Kidney (tissue), 14 donors: ENCODE results near the gene KLHDC7A. TPM values are rescaled to one million over a fixed set of nuclear protein-coding genes. Genes with fewer than 3 reads are reported as not detected.
A peak's percentile ranks its signal among the peaks of the same experiment; 100 is the strongest.

ENCODE experiments used
- DNase-seq, 5 donors: peaks; one replicate each; pipeline ENCODE4 v3.0.0-alpha.2; 2013 to 2020
- FAIRE-seq: peaks from 2 replicates; lab custom pipeline; 2012; peaks lifted over from hg19 to GRCh38; lab: Jason Lieb, UNC
- H3K27ac ChIP-seq, 2 donors: one replicate each; pipeline ENCODE4 v1.7.0; 2013; ENCODE audit warnings: low read depth in 2 of 2, low read length in 2 of 2, inconsistent platforms in 1 of 2
- H3K27me3 ChIP-seq: one replicate; pipeline ENCODE4 v1.7.1; 2013; ENCODE audit warnings: low read length, inconsistent platforms; ENCODE audit not compliant: control insufficient read depth, insufficient read depth
- H3K36me3 ChIP-seq, 3 donors: one replicate each; pipeline versions ENCODE4 v1.7.0 to v1.7.1; 2013; ENCODE audit warnings: low read length in 3 of 3, control low read depth in 1 of 3, inconsistent platforms in 1 of 3; ENCODE audit not compliant: insufficient read depth in 3 of 3, control insufficient read depth in 2 of 3
- H3K4me1 ChIP-seq, 3 donors: one replicate each; pipeline versions ENCODE4 v1.7.0 to v1.7.1; 2013; ENCODE audit warnings: low read length in 3 of 3, inconsistent platforms in 1 of 3, low read depth in 1 of 3; ENCODE audit not compliant: control insufficient read depth in 2 of 3, insufficient read depth in 2 of 3
- H3K4me3 ChIP-seq, 3 donors: one replicate each; pipeline versions ENCODE4 v1.7.0 to v1.8.1; 2013; ENCODE audit warnings: low read length in 3 of 3, control low read depth in 1 of 3, inconsistent platforms in 1 of 3
- H3K9ac ChIP-seq, 3 donors: one replicate each; pipeline versions ENCODE4 v1.7.0 to v1.7.1; 2013; ENCODE audit warnings: low read length in 3 of 3, control low read depth in 1 of 3, inconsistent platforms in 1 of 3
- H3K9me3 ChIP-seq, 3 donors: one replicate each; pipeline versions ENCODE4 v1.7.0 to v1.7.1; 2013; ENCODE audit warnings: low read length in 3 of 3, control low read depth in 1 of 3, inconsistent platforms in 1 of 3; ENCODE audit not compliant: control insufficient read depth in 2 of 3, insufficient read depth in 1 of 3
- intact Hi-C: fragments of 100-400 bp; cut with DNase I; formaldehyde crosslinking; loops from one replicate; pipeline ENCODE4 v1.11.1; 2022
- polyA plus RNA-seq: library from polyadenylated mRNA; stranded (reverse); fragments of 350-450 nt; fragmentation: Illumina TruSeq; extraction: RNeasy Lipid Tissue Mini Kit (QIAGEN cat#74804); gene quantifications from one replicate; pipeline ENCODE4 v1.2.3, GENCODE V29; 2014; ENCODE audit warnings: low read depth, low replicate concordance; ENCODE audit not compliant: insufficient read depth
- total RNA-seq: library from RNA; stranded (reverse); fragmentation: NEBNext Ultra II Directional; extraction: Animal tissue kit (Norgen Biotek cat#: 25700); gene quantifications from one replicate; pipeline ENCODE4 v1.2.1, GENCODE V29; 2021
- TF ChIP-seq, protein P1 (sequence below): IDR thresholded peaks from 3 replicates; pipeline ENCODE4 v1.5.1; 2012; ENCODE audit warnings: mild to moderate bottlenecking, moderate library complexity, borderline replicate concordance; ENCODE audit not compliant: insufficient read depth; ENCODE audit errors: extremely low read depth
- donor health status: control.
- donor health status: control.
- donor health status: control.
- donor health status: control.
- donor health status: control.
- donor health status: DM: yes; HTN: yes; CAD: no.
- donor health status: Normal renal cell carcinoma (clear cell type).

KLHDC7A gene
- total and polyA plus RNA-seq, 2 donors from 2014 or later: 25.8 to 28.0 TPM

- intact Hi-C loops: no loop called here
Measured at GRCh38 chr1:18466676-18467075, 14.1 kb upstream of the KLHDC7A start.

GRCh38 chr1:18468570-18468969 is 12.2 kb upstream of the KLHDC7A start:
- Histone ChIP-seq H3K27me3 (no peaks in the 10 kb centered on the region), H3K4me1 (peaks cover 0 to 7% (median 0%) of the 10 kb centered on the region in 3 donors), H3K4me3 (no peak overlapping the region), H3K9ac (no peak overlapping the region), H3K9me3 (no peaks in the 10 kb centered on the region), H3K36me3 (no peaks in the 10 kb centered on the region), H3K27ac (no peak overlapping the region)
- TF ChIP-seq, protein P1, sequence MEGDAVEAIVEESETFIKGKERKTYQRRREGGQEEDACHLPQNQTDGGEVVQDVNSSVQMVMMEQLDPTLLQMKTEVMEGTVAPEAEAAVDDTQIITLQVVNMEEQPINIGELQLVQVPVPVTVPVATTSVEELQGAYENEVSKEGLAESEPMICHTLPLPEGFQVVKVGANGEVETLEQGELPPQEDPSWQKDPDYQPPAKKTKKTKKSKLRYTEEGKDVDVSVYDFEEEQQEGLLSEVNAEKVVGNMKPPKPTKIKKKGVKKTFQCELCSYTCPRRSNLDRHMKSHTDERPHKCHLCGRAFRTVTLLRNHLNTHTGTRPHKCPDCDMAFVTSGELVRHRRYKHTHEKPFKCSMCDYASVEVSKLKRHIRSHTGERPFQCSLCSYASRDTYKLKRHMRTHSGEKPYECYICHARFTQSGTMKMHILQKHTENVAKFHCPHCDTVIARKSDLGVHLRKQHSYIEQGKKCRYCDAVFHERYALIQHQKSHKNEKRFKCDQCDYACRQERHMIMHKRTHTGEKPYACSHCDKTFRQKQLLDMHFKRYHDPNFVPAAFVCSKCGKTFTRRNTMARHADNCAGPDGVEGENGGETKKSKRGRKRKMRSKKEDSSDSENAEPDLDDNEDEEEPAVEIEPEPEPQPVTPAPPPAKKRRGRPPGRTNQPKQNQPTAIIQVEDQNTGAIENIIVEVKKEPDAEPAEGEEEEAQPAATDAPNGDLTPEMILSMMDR: no peak
- DNase-seq (no peak), FAIRE-seq (no peak)
- intact Hi-C loops: no loop called here

More at GRCh38 chr1:18466676-18467075, 14.1 kb upstream of the KLHDC7A start:
- FAIRE-seq (no peak), DNase-seq (peak in 1 of 5 donors; percentile 10)
- Histone ChIP-seq H3K9me3 (no peaks in the 10 kb centered on the region), H3K27ac (no peak overlapping the region), H3K36me3 (no peaks in the 10 kb centered on the region), H3K9ac (no peak overlapping the region), H3K4me3 (no peak overlapping the region), H3K4me1 (peaks cover 0 to 7% (median 0%) of the 10 kb centered on the region in 3 donors), H3K27me3 (no peaks in the 10 kb centered on the region)
- TF ChIP-seq, protein P1: no peak

- intact Hi-C loops: no loop called here
Measured at GRCh38 chr1:18469514-18469913, 11.2 kb upstream of the KLHDC7A start.

More at GRCh38 chr1:18469514-18469913, 11.2 kb upstream of the KLHDC7A start:
- H3K4me3 ChIP-seq: no peak overlapping the region
- H3K4me1 ChIP-seq: peaks cover 0 to 3% (median 0%) of the 10 kb centered on the region in 3 donors
- no peaks in the 10 kb centered on the region for H3K27me3 ChIP-seq
- H3K36me3 ChIP-seq: no peaks in the 10 kb centered on the region
- TF ChIP-seq, protein P1: no peak
- DNase-seq (peak in 2 of 5 donors; percentile 35 to 51), FAIRE-seq (no peak)
- no peak overlapping the region for H3K9ac ChIP-seq
- no peak overlapping the region for H3K27ac ChIP-seq
- H3K9me3 ChIP-seq: no peaks in the 10 kb centered on the region
